Skeletal muscle tissue (tissue), 4 donors: Measurements from ENCODE around the gene ATP13A1. TPM values are rescaled to one million over a fixed set of nuclear protein-coding genes. Genes with fewer than 3 reads are reported as not detected.
"Not testable (repeated sequence)": the region's sequence is repeated elsewhere in the genome, so short reads cannot be mapped to it uniquely, and the experiment has no call there.

ENCODE experiments used
- H3K27ac ChIP-seq: one replicate; pipeline ENCODE4 v1.7.0; 2013; ENCODE audit warnings: mild to moderate bottlenecking, low read depth, low read length, inconsistent platforms
- H3K27me3 ChIP-seq, 3 donors: one replicate each; pipeline ENCODE4 v1.7.0; 2013; ENCODE audit warnings: low read length in 3 of 3; ENCODE audit not compliant: control insufficient read depth in 3 of 3, insufficient read depth in 3 of 3
- H3K36me3 ChIP-seq, 3 donors: one replicate each; pipeline ENCODE4 v1.7.0; 2013; ENCODE audit warnings: low read length in 3 of 3; ENCODE audit not compliant: control insufficient read depth in 3 of 3, insufficient read depth in 3 of 3
- H3K4me1 ChIP-seq, 3 donors: one replicate each; pipeline ENCODE4 v1.7.0; 2013; ENCODE audit warnings: low read length in 3 of 3, mild to moderate bottlenecking in 3 of 3; ENCODE audit not compliant: control insufficient read depth in 3 of 3, insufficient read depth in 3 of 3
- H3K4me3 ChIP-seq, 3 donors: one replicate each; pipeline ENCODE4 v1.7.0; 2013; ENCODE audit warnings: low read length in 3 of 3
- H3K9ac ChIP-seq, 3 donors: one replicate each; pipeline ENCODE4 v1.7.0; 2013; ENCODE audit warnings: low read length in 3 of 3, mild to moderate bottlenecking in 3 of 3, moderate library complexity in 2 of 3, low read depth in 1 of 3
- H3K9me3 ChIP-seq, 3 donors: one replicate each; pipeline ENCODE4 v1.7.0; 2013; ENCODE audit warnings: low read length in 3 of 3; ENCODE audit not compliant: control insufficient read depth in 3 of 3
- total RNA-seq: library from RNA; depleted of rRNA; stranded (reverse); fragments of >200 nt; gene quantifications from one replicate; pipeline ENCODE4 v1.2.3, GENCODE V29; 2014
- donor health status: Osteomylitis.

Gene ATP13A1
- total RNA-seq, 1 donor from 2014 or later: 23.0 TPM

- Histone ChIP-seq H3K4me3 (peak within 1 kb of the TSS; percentile 80 to 90 (median 87)), H3K36me3 (no peaks in the 10 kb centered on the region), H3K9ac (peak within 1 kb of the TSS; percentile 71 to 89 (median 82)), H3K9me3 (no peaks in the 10 kb centered on the region), H3K27ac (peak within 1 kb of the TSS; percentile 72), H3K27me3 (no peaks in the 10 kb centered on the region), H3K4me1 (peaks cover 8 to 16% (median 12%) of the 10 kb centered on the region in 3 donors)
Observed at GRCh38 chr19:19668230-19669012, 4.9 kb upstream of the ATP13A1 start, which contains the start of gene ZNF101. ZNF101 (plus strand) TSS chr19:19668839; CDS start chr19:19668964, 125 bp downstream.

GRCh38 chr19:19665420-19665948 is 2.0 kb upstream of the ATP13A1 start:
- H3K9me3 ChIP-seq, H3K4me3 ChIP-seq, H3K9ac ChIP-seq, H3K27ac ChIP-seq, H3K27me3 ChIP-seq: not testable (repeated sequence)
- Histone ChIP-seq H3K36me3 (peaks cover 8 to 11% (median 8%) of the 10 kb centered on the region in 3 donors), H3K4me1 (peaks cover 28 to 40% (median 30%) of the 10 kb centered on the region in 3 donors)

GRCh38 chr19:19662871-19663255 is 613 bp downstream of the ATP13A1 start:
- H3K4me1 ChIP-seq: peaks cover 19 to 24% (median 20%) of the 10 kb centered on the region in 3 donors
- H3K4me3 ChIP-seq: peak overlapping the region; percentile 93 to 99 (median 96)
- H3K27ac ChIP-seq: peak overlapping the region; percentile 94
- no peaks in the 10 kb centered on the region for H3K9me3 ChIP-seq
- H3K36me3 ChIP-seq: peaks cover 20 to 26% (median 24%) of the 10 kb centered on the region in 3 donors
- peak overlapping the region; percentile 77 to 96 (median 95) for H3K9ac ChIP-seq
- no peaks in the 10 kb centered on the region for H3K27me3 ChIP-seq

GRCh38 chr19:19662344-19662743 is 1.1 kb downstream of the ATP13A1 start:
- Histone ChIP-seq H3K9ac (peak overlapping the region; percentile 77 to 96 (median 95)), H3K36me3 (peaks cover 25 to 31% (median 28%) of the 10 kb centered on the region in 3 donors), H3K27ac (no peak overlapping the region), H3K9me3 (no peaks in the 10 kb centered on the region), H3K27me3 (no peaks in the 10 kb centered on the region), H3K4me1 (peaks cover 19 to 24% (median 20%) of the 10 kb centered on the region in 3 donors), H3K4me3 (peak overlapping the region; percentile 93 to 99 (median 96))

- Histone ChIP-seq H3K4me1 (peaks cover 19 to 24% (median 20%) of the 10 kb centered on the region in 3 donors), H3K4me3 (peak overlapping the region in 2 of 3 donors; percentile 96 to 99), H3K27me3 (no peaks in the 10 kb centered on the region), H3K27ac (no peak overlapping the region), H3K36me3 (peaks cover 30 to 36% (median 33%) of the 10 kb centered on the region in 3 donors), H3K9ac (peak overlapping the region in 1 of 3 donors; percentile 25), H3K9me3 (no peaks in the 10 kb centered on the region)
Observed at GRCh38 chr19:19661675-19662251, 1.7 kb downstream of the ATP13A1 start.

- no peak overlapping the region for H3K27ac ChIP-seq
- H3K36me3 ChIP-seq: peaks cover 36 to 42% (median 39%) of the 10 kb centered on the region in 3 donors
- H3K9ac ChIP-seq: peak overlapping the region in 1 of 3 donors; percentile 25
- no peaks in the 10 kb centered on the region for H3K9me3 ChIP-seq
- peaks cover 19 to 24% (median 20%) of the 10 kb centered on the region in 3 donors for H3K4me1 ChIP-seq
- no peak overlapping the region for H3K4me3 ChIP-seq
- no peaks in the 10 kb centered on the region for H3K27me3 ChIP-seq
Observed at GRCh38 chr19:19661141-19661674, 2.3 kb downstream of the ATP13A1 start.

- H3K36me3 ChIP-seq: peaks cover 51 to 57% (median 53%) of the 10 kb centered on the region in 3 donors
- no peak overlapping the region for H3K27ac ChIP-seq
- H3K27me3 ChIP-seq: no peaks in the 10 kb centered on the region
Observed at GRCh38 chr19:19659646-19660245, 3.7 kb downstream of the ATP13A1 start.

GRCh38 chr19:19657397-19657783 is 6.1 kb downstream of the ATP13A1 start:
- peaks cover 72 to 79% (median 72%) of the 10 kb centered on the region in 3 donors for H3K36me3 ChIP-seq

More at GRCh38 chr19:19659646-19660245, 3.7 kb downstream of the ATP13A1 start:
- no peak overlapping the region for H3K4me3 ChIP-seq
- H3K9ac ChIP-seq: no peak overlapping the region
- H3K4me1 ChIP-seq: peaks cover 19 to 24% (median 20%) of the 10 kb centered on the region in 3 donors
- H3K9me3 ChIP-seq: no peaks in the 10 kb centered on the region

More at GRCh38 chr19:19657397-19657783, 6.1 kb downstream of the ATP13A1 start:
- no peak overlapping the region for H3K4me3 ChIP-seq
- no peaks in the 10 kb centered on the region for H3K27me3 ChIP-seq
- H3K9me3 ChIP-seq: no peaks in the 10 kb centered on the region
- no peak overlapping the region for H3K9ac ChIP-seq
- no peak overlapping the region for H3K27ac ChIP-seq
- peaks cover 11 to 14% (median 13%) of the 10 kb centered on the region in 3 donors for H3K4me1 ChIP-seq
